Fibroblast of the aortic adventitia (primary cell): ENCODE measurements around the gene IGLON5. TPM values are rescaled to one million over a fixed set of nuclear protein-coding genes. Genes with fewer than 3 reads are reported as not detected.

Experiments
- DNase-seq: peaks from one replicate; pipeline ENCODE4 v3.0.0-alpha.2; 2010; ENCODE audit warnings: low read depth
- H3K4me3 ChIP-seq: 2 replicates; pipeline ENCODE4 v1.5.1; 2011; ENCODE audit warnings: low read depth, mild to moderate bottlenecking, control low read depth, low read length, moderate library complexity
- CTCF ChIP-seq: IDR thresholded peaks from 2 replicates; pipeline ENCODE4 v1.5.1; 2011; ENCODE audit warnings: mild to moderate bottlenecking, low read length, control low read depth, inconsistent platforms; ENCODE audit not compliant: insufficient read depth
- total RNA-seq: library from RNA; depleted of rRNA; stranded (reverse); fragments of >200 nt; gene quantifications from 2 replicates; pipeline ENCODE4 v1.2.3, GENCODE V29; 2012; ENCODE audit warnings: low replicate concordance

The IGLON5 gene
- total RNA-seq, 1 donor = not detected

GRCh38 chr19:51282335-51282734 lies 29.1 kb upstream of the IGLON5 start:
- TF ChIP-seq CTCF = no peak
- no peak overlapping the region for H3K4me3 ChIP-seq
- DNase-seq = no peak

GRCh38 chr19:51285682-51286081 lies 25.8 kb upstream of the IGLON5 start:
- H3K4me3 ChIP-seq = no peak overlapping the region
- no peak for TF ChIP-seq CTCF
- no peak for DNase-seq

GRCh38 chr19:51289635-51290034 lies 21.8 kb upstream of the IGLON5 start:
- DNase-seq = no peak
- TF ChIP-seq CTCF = no peak
- H3K4me3 ChIP-seq = no peak overlapping the region

GRCh38 chr19:51292971-51293370 lies 18.5 kb upstream of the IGLON5 start:
- no peak for DNase-seq
- TF ChIP-seq CTCF = no peak

GRCh38 chr19:51293571-51294210 lies 17.8 kb upstream of the IGLON5 start:
- no peak for DNase-seq
- TF ChIP-seq CTCF = no peak
- no peak overlapping the region for H3K4me3 ChIP-seq

More at GRCh38 chr19:51292971-51293370, 18.5 kb upstream of the IGLON5 start:
- no peak overlapping the region for H3K4me3 ChIP-seq

DNA sequence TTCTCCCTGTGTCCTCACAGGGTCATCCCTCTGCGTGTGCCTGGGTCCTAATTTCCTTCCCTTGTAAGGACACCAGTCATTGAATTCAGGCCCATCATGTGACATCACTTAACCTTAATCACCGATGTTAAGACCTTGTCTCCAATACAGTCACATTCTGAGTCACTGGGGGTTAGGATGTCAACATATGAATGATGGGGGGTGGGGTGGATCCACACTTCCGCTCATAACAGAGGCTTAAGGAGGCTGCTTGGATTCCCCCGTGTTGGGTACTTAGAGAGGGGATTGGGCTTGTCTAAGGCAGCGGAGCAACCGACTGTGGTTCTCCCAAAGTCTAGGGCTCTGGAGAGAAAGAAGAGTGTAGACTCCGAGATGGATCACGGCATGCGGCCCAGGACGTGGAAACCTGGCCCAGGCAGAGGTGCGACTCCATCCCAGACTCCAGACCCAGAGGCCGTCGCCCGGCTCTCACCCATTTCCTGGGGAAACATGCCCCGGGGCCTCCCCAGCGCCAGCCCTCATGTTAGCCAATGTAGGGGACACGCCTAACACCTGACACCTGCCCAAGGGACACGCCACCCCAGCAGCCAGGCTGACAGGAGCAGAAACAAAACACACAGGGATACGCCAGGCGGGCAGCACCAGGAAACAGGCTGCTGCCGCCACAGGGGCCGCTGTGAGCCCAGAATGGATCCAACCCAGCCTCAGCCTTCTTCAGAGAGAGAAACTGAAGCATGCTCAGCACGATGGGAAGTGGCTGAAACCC lies 17.1 kb upstream of the IGLON5 start:
- H3K4me3 ChIP-seq = no peak overlapping the region
- DNase-seq = no peak
- TF ChIP-seq CTCF = no peak
